GM19395 (cell line): ENCODE data around the gene SLC4A11.

ENCODE experiments used
- ATAC-seq: cut with Tn5 transposase; IDR thresholded peaks from one replicate; pipeline ENCODE4 v1.9.1; 2021; ENCODE audit warnings: mild to moderate bottlenecking, moderate library complexity; ENCODE audit not compliant: unreplicated experiment

Gene SLC4A11

DNA sequence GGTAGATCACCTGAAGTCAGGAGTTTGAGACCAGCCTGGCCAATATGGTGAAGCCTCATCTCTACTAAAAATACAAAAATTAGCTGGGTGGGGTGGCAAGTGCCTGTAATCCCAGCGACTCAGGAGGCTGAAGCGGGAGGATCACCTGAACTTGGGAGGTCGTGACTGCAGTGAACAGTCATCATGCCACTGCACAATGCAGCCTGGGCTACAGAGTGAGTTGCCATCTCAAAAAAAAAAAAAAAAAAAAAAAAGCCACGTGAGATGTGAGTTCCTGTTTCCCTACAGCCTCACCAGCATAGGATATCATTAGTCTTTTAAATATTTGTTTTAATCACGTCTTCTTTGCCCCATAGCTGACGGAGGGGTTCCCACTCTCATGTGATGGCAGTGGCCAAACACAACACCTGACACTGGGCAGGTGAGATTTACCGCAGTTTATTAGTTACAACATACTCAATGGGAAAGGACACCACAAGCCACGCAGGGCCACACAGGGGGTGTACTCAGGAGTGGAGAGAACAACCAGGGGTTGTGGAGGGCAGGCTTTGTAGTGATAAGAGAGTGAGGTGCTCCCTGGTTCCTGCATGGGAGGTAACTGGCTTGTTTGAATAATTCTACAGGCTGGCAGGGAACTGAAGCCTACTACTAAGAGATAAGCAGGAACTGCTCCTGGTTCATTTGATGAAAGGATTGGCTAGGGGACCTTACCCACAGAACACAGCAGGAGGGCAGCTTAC lies 61.1 kb downstream of the SLC4A11 start:
- ATAC-seq: no peak
